Esophagus (tissue), 2 donors: ENCODE measurements around the gene LACTB. TPM values are rescaled to one million over a fixed set of nuclear protein-coding genes. Genes with fewer than 3 reads are reported as not detected.

Source experiments
- H3K27ac ChIP-seq, 2 donors: one replicate each; pipeline ENCODE4 v1.5.1; 2013; ENCODE audit warnings: low read depth in 2 of 2, mild to moderate bottlenecking in 2 of 2, inconsistent platforms in 1 of 2, low read length in 1 of 2, moderate library complexity in 1 of 2
- H3K27me3 ChIP-seq, 2 donors: one replicate each; pipeline ENCODE4 v1.6.1; 2013; ENCODE audit warnings: low read length in 2 of 2, control low read depth in 1 of 2, mild to moderate bottlenecking in 1 of 2; ENCODE audit not compliant: insufficient read depth in 2 of 2, control insufficient read depth in 1 of 2
- H3K36me3 ChIP-seq, 2 donors: one replicate each; pipeline ENCODE4 v1.6.1; 2013; ENCODE audit warnings: low read length in 1 of 2; ENCODE audit not compliant: control insufficient read depth in 2 of 2, insufficient read depth in 2 of 2
- H3K4me1 ChIP-seq, 2 donors: one replicate each; pipeline ENCODE4 v1.6.1; 2013; ENCODE audit warnings: low read length in 1 of 2; ENCODE audit not compliant: control insufficient read depth in 2 of 2, insufficient read depth in 2 of 2
- H3K4me3 ChIP-seq, 2 donors: one replicate each; pipeline ENCODE4 v1.5.1; 2013; ENCODE audit warnings: low read length in 2 of 2, mild to moderate bottlenecking in 2 of 2, low read depth in 1 of 2, moderate library complexity in 1 of 2
- H3K9me3 ChIP-seq, 2 donors: one replicate each; pipeline ENCODE4 v1.6.1; 2013; ENCODE audit warnings: mild to moderate bottlenecking in 2 of 2, low read depth in 1 of 2, low read length in 1 of 2, moderate library complexity in 1 of 2; ENCODE audit not compliant: control insufficient read depth in 2 of 2, insufficient read depth in 1 of 2
- WGBS, 2 donors: extraction: QIAGEN DNeasy Blood & Tissue Kit; methylation state at CpG; one replicate each; pipeline ENCODE4 v1.1.7; 2013; 5-methylcytosine and 5-hydroxymethylcytosine counted together
- polyA plus RNA-seq, 2 donors: library from polyadenylated mRNA; stranded (reverse); fragments of 200-250 nt; gene quantifications; one replicate each; pipeline ENCODE4 v1.2.3, GENCODE V29; 2013
- donor health status: healthy with polysubstance abuse.
- donor health status: Bipolar disorder and iron deficiency.

The LACTB gene
- polyA plus RNA-seq, 2 donors = 6.8 to 8.6 TPM

GRCh38 chr15:63180746-63181145 is 59.1 kb downstream of the LACTB start:
- no peaks in the 10 kb centered on the region for H3K9me3 ChIP-seq
- whole genome bisulfite sequencing, 2 donors = 98 to 99% methylated on average over 2 of the region's 2 CpGs
- H3K4me3 ChIP-seq = no peak overlapping the region
- no peaks in the 10 kb centered on the region for H3K27me3 ChIP-seq
- H3K27ac ChIP-seq = no peak overlapping the region
- H3K36me3 ChIP-seq = no peaks in the 10 kb centered on the region
- peaks cover 0 to 2% of the 10 kb centered on the region in 2 donors for H3K4me1 ChIP-seq

DNA sequence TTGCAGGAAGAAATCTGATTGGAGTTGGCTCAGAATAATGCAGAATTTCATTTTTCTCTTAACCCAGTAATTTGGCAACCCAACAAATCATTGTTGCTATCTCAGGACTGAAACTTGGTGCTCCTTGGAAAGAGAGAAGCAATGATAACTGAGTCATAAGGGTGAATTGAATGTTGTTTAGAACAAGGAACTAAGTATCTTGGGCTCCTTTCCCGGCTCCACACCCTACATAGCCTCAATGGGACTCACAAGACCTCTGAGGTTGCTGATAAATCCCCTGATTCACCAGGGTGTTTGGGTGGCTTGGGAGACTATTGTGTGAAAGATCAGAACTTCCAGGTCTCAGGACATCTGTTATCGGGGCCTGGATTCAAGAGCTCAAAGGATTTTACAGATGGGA is 60.0 kb downstream of the LACTB start:
- H3K9me3 ChIP-seq = no peaks in the 10 kb centered on the region
- no peaks in the 10 kb centered on the region for H3K36me3 ChIP-seq
- no peak overlapping the region for H3K4me3 ChIP-seq
- H3K27ac ChIP-seq = no peak overlapping the region
- H3K4me1 ChIP-seq = peaks cover 0 to 2% of the 10 kb centered on the region in 2 donors
- H3K27me3 ChIP-seq = no peaks in the 10 kb centered on the region
- 66 to 67% methylated on average over 2 of the region's 2 CpGs for WGBS, 2 donors

DNA sequence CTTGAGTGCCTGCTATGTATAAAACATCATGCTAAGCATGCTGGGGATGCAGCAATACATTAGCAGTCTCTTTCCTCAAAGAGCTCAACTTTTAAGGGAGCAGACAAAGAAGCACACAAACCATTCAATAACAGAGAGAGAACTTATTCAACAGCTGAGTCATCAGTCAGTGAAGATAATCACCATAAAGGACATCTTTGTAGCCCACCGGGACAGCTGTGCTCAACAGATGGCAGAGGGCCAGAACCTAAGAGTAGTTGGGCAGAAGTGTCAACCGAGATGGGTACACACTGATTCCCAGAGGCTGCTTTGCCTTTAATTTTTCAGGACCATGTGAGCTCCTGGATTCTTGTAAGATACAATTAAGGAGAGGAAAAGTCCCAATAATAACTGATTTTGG is 63.5 kb downstream of the LACTB start:
- Histone ChIP-seq H3K27me3 (no peaks in the 10 kb centered on the region), H3K9me3 (no peaks in the 10 kb centered on the region), H3K4me1 (peaks cover 0 to 3% of the 10 kb centered on the region in 2 donors), H3K36me3 (no peaks in the 10 kb centered on the region), H3K4me3 (no peak overlapping the region), H3K27ac (no peak overlapping the region)
- 56 to 65% methylated on average over 2 of the region's 2 CpGs for WGBS, 2 donors

DNA sequence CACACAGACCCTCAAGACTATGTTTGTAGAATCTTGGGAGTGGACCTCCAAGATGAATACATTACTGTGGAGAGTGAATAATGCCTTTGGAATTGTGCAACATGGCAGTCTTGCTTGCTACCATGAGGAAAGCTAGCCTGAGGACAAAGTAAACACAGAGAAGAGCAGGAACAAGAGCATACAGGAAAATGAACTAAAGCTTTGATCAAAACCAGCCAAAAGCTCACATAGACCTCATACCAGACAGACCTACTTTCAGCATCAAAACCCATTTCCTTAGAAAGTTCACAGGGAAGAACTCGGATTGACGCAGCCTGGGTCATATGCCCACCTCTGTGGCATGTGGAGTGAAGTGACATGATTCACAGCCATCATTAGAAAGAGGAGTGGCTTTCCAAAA is 64.4 kb downstream of the LACTB start:
- no peaks in the 10 kb centered on the region for H3K27me3 ChIP-seq
- peaks cover 0 to 3% of the 10 kb centered on the region in 2 donors for H3K4me1 ChIP-seq
- H3K4me3 ChIP-seq = no peak overlapping the region
- H3K27ac ChIP-seq = no peak overlapping the region
- H3K36me3 ChIP-seq = no peaks in the 10 kb centered on the region
- WGBS, 2 donors = 21 to 52% methylated on average over 2 of the region's 2 CpGs
- H3K9me3 ChIP-seq = no peaks in the 10 kb centered on the region

GRCh38 chr15:63187589-63188226 is 66.0 kb downstream of the LACTB start:
- H3K27me3 ChIP-seq = no peaks in the 10 kb centered on the region
- H3K4me3 ChIP-seq = no peak overlapping the region
- no peaks in the 10 kb centered on the region for H3K9me3 ChIP-seq
- H3K4me1 ChIP-seq = peaks cover 0 to 3% of the 10 kb centered on the region in 2 donors
- WGBS, 2 donors = 78 to 79% methylated on average over 5 of the region's 5 CpGs
- no peaks in the 10 kb centered on the region for H3K36me3 ChIP-seq
- H3K27ac ChIP-seq = no peak overlapping the region

GRCh38 chr15:63188247-63188925 is 66.7 kb downstream of the LACTB start:
- Histone ChIP-seq H3K9me3 (no peaks in the 10 kb centered on the region), H3K27ac (peak overlapping the region; percentile 60 to 87), H3K4me1 (peaks cover 0 to 3% of the 10 kb centered on the region in 2 donors), H3K36me3 (no peaks in the 10 kb centered on the region), H3K4me3 (peak overlapping the region; percentile 45 to 89), H3K27me3 (no peaks in the 10 kb centered on the region)
- 29 to 32% methylated on average over 10 of the region's 10 CpGs for WGBS, 2 donors

- H3K4me3 ChIP-seq = peak within 1 kb of the TSS; percentile 71 to 89
- peak within 1 kb of the TSS; percentile 82 to 87 for H3K27ac ChIP-seq
- WGBS, 2 donors = 0 to 1% methylated on average over 73 to 77 of the region's 77 CpGs
- H3K9me3 ChIP-seq = no peaks in the 10 kb centered on the region
- no peaks in the 10 kb centered on the region for H3K27me3 ChIP-seq
- no peaks in the 10 kb centered on the region for H3K36me3 ChIP-seq
- peaks cover 0 to 3% of the 10 kb centered on the region in 2 donors for H3K4me1 ChIP-seq
Measured at GRCh38 chr15:63188926-63189871, 67.5 kb downstream of the LACTB start, which contains the start of gene RAB8B. Gene RAB8B, plus strand, starts transcription at chr15:63189606. Its CDS starts 19 bp downstream, at chr15:63189625.

DNA sequence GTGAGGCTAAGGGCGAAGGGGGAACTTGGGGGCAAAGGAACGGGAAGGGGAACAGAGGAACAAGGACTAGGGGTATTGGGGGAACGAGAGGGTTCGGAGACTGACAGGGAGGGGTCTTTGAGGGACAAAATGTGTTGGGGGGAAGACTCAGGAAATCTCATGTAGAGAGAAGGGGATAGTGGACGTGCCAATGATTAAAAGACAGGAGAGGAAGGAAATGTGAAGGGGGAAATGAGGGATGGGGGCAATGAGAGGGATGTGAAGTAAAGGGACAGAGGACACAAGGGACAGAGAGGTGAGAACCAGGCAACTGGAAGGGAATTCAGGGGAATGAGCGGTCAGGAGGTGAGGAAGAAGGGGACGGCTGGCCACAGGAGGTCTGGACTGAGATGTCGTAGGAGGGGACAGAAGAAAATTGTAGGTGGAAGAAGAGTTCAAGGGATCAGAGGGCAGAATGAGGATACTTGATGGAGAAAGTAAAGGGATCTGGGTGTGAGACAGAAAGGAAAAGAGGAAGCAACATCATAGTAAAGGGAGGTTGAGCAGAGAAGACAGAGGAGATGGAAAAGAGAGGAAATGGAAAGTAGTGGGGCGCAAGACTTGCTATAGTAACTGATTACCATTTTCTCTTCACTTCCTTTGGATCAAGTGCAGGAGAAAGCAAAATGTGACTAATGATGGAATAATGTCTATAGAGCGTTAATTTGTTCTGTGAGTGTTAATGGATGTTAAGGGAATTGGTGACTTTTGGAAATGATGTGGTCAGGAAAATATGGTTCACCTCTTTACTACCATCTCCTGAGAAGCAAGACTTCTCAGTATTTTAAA is 68.5 kb downstream of the LACTB start:
- Histone ChIP-seq H3K4me1 (peaks cover 0 to 3% of the 10 kb centered on the region in 2 donors), H3K36me3 (no peaks in the 10 kb centered on the region), H3K4me3 (peak overlapping the region; percentile 71 to 89), H3K27ac (peak overlapping the region; percentile 82 to 87), H3K27me3 (no peaks in the 10 kb centered on the region), H3K9me3 (no peaks in the 10 kb centered on the region)
- WGBS, 2 donors = 6 to 9% methylated on average over 10 of the region's 10 CpGs
